T-helper 22 cell (primary cell): ENCODE data around the gene DCC.

Source experiments
- DNase-seq: peaks from one replicate; pipeline ENCODE4 v3.0.0-alpha.2; 2020; ENCODE audit warnings: low read depth

Gene DCC

GRCh38 chr18:52933356-52933755, 593.4 kb downstream of the DCC start:
- no peak for DNase-seq

- DNase-seq: no peak
Observed at GRCh38 chr18:52936931-52937330, 596.9 kb downstream of the DCC start.

GRCh38 chr18:52937840-52938239, 597.8 kb downstream of the DCC start:
- DNase-seq: no peak

GRCh38 chr18:52945552-52945951, 605.6 kb downstream of the DCC start:
- no peak for DNase-seq

- DNase-seq: no peak
Observed at GRCh38 chr18:52948868-52949444, 609.0 kb downstream of the DCC start.

GRCh38 chr18:52950155-52950554, 610.2 kb downstream of the DCC start:
- no peak for DNase-seq

- no peak for DNase-seq
Observed at GRCh38 chr18:52953387-52953786, 613.4 kb downstream of the DCC start.

GRCh38 chr18:52963481-52963880, 623.5 kb downstream of the DCC start:
- DNase-seq: no peak

GRCh38 chr18:52970686-52971085, 630.7 kb downstream of the DCC start:
- DNase-seq: no peak

GRCh38 chr18:52971097-52971496, 631.1 kb downstream of the DCC start:
- no peak for DNase-seq

- DNase-seq: no peak
Observed at GRCh38 chr18:52979892-52980291, 639.9 kb downstream of the DCC start.

GRCh38 chr18:52991246-52991645, 651.2 kb downstream of the DCC start:
- DNase-seq: no peak

GRCh38 chr18:52992041-52992440, 652.0 kb downstream of the DCC start:
- no peak for DNase-seq

GRCh38 chr18:52995875-52996274, 655.9 kb downstream of the DCC start:
- DNase-seq: no peak

GRCh38 chr18:52999633-53000032, 659.6 kb downstream of the DCC start:
- no peak for DNase-seq

- no peak for DNase-seq
Observed at GRCh38 chr18:53004798-53005197, 664.8 kb downstream of the DCC start.

- no peak for DNase-seq
Observed at GRCh38 chr18:53018791-53019190, 678.8 kb downstream of the DCC start.

GRCh38 chr18:53025247-53025646, 685.2 kb downstream of the DCC start:
- no peak for DNase-seq

- no peak for DNase-seq
Observed at GRCh38 chr18:53028565-53028964, 688.6 kb downstream of the DCC start.

GRCh38 chr18:53033128-53033527, 693.1 kb downstream of the DCC start:
- DNase-seq: no peak

- no peak for DNase-seq
Observed at GRCh38 chr18:53038608-53039007, 698.6 kb downstream of the DCC start.

GRCh38 chr18:53040286-53040685, 700.3 kb downstream of the DCC start:
- DNase-seq: no peak

GRCh38 chr18:53056064-53056463, 716.1 kb downstream of the DCC start:
- DNase-seq: no peak

GRCh38 chr18:53070788-53071187, 730.8 kb downstream of the DCC start:
- no peak for DNase-seq

GRCh38 chr18:53080687-53081086, 740.7 kb downstream of the DCC start:
- DNase-seq: no peak
